Mesenchymal stem cell (in vitro differentiated cells and primary cell): Measurements from ENCODE around the gene GFRA4.

Source experiments
- DNase-seq: peaks from one replicate; pipeline ENCODE4 v3.0.0-alpha.2; 2013
- H2AFZ ChIP-seq: one replicate; pipeline ENCODE4 v1.6.1; 2013; ENCODE audit warnings: low read depth, mild to moderate bottlenecking, control low read depth, inconsistent platforms, low read length, moderate library complexity
- H2AK5ac ChIP-seq: 2 replicates; pipeline ENCODE4 v1.6.1; 2013; ENCODE audit warnings: low read length, moderate library complexity, mild to moderate bottlenecking, inconsistent platforms; ENCODE audit not compliant: severe bottlenecking
- H2BK120ac ChIP-seq: one replicate; pipeline ENCODE4 v1.6.1; 2013; ENCODE audit warnings: low read depth, mild to moderate bottlenecking, inconsistent platforms, low read length, moderate library complexity
- H2BK12ac ChIP-seq, 2 experiments: one replicate each; pipeline ENCODE4 v1.6.1; 2013; ENCODE audit warnings: inconsistent platforms in 2 of 2, low read length in 2 of 2, mild to moderate bottlenecking in 2 of 2, moderate library complexity in 2 of 2, control low read depth in 1 of 2
- H2BK15ac ChIP-seq: one replicate; pipeline ENCODE4 v1.6.1; 2013; ENCODE audit warnings: mild to moderate bottlenecking, low read depth, inconsistent platforms; ENCODE audit not compliant: poor library complexity, severe bottlenecking
- H2BK5ac ChIP-seq: 2 replicates; pipeline ENCODE4 v1.6.1; 2013; ENCODE audit warnings: low read depth, mild to moderate bottlenecking, low read length, control low read depth, inconsistent platforms; ENCODE audit not compliant: poor library complexity, severe bottlenecking
- H3K14ac ChIP-seq, 2 experiments: one replicate each; pipeline ENCODE4 v1.6.1; 2013; ENCODE audit warnings: inconsistent platforms in 2 of 2, low read length in 2 of 2, control low read depth in 1 of 2, mild to moderate bottlenecking in 1 of 2, moderate library complexity in 1 of 2
- H3K18ac ChIP-seq, 2 experiments: one replicate each; pipeline ENCODE4 v1.6.1; 2013; ENCODE audit warnings: inconsistent platforms in 2 of 2, low read length in 2 of 2, control low read depth in 1 of 2, low read depth in 1 of 2, mild to moderate bottlenecking in 1 of 2
- H3K23ac ChIP-seq, 2 experiments: one replicate each; pipeline ENCODE4 v1.6.1; 2013; ENCODE audit warnings: inconsistent platforms in 2 of 2, low read length in 2 of 2, mild to moderate bottlenecking in 2 of 2, moderate library complexity in 2 of 2, control low read depth in 1 of 2
- H3K27ac ChIP-seq: 2 replicates; pipeline ENCODE4 v1.5.1; 2013; ENCODE audit warnings: mild to moderate bottlenecking, moderate library complexity, low read length, control low read depth, inconsistent platforms; ENCODE audit not compliant: poor library complexity, severe bottlenecking
- H3K27me3 ChIP-seq, 2 experiments: 2 replicates each; pipeline versions ENCODE4 v1.6.1 to v1.7.0; 2013; ENCODE audit warnings: low read length in 2 of 2, mild to moderate bottlenecking in 2 of 2, moderate library complexity in 2 of 2, control low read depth in 1 of 2, inconsistent platforms in 1 of 2; ENCODE audit not compliant: control insufficient read depth in 1 of 2, insufficient read depth in 1 of 2
- H3K36me3 ChIP-seq, 2 experiments: 2 replicates each; pipeline versions ENCODE4 v1.6.1 to v1.7.0; 2013; ENCODE audit warnings: low read length in 2 of 2, control low read depth in 1 of 2, inconsistent platforms in 1 of 2, low read depth in 1 of 2, mild to moderate bottlenecking in 1 of 2; ENCODE audit not compliant: insufficient read depth in 2 of 2, control insufficient read depth in 1 of 2
- H3K4ac ChIP-seq, 2 experiments: one replicate each; pipeline ENCODE4 v1.6.1; 2013; ENCODE audit warnings: inconsistent platforms in 2 of 2, low read length in 2 of 2, mild to moderate bottlenecking in 2 of 2, moderate library complexity in 2 of 2, control low read depth in 1 of 2, low read depth in 1 of 2
- H3K4me1 ChIP-seq: 2 replicates; pipeline ENCODE4 v1.6.1; 2013; ENCODE audit warnings: low read depth, low read length, control low read depth; ENCODE audit not compliant: control insufficient read depth, insufficient read depth
- H3K4me2 ChIP-seq: 2 replicates; pipeline ENCODE4 v1.6.1; 2013; ENCODE audit warnings: low read length, mild to moderate bottlenecking, inconsistent platforms; ENCODE audit not compliant: poor library complexity, severe bottlenecking
- H3K4me3 ChIP-seq, 2 experiments: 2 replicates each; pipeline versions ENCODE4 v1.5.1 to v1.7.0; 2013; ENCODE audit warnings: low read length in 2 of 2, mild to moderate bottlenecking in 2 of 2, control low read depth in 1 of 2, low read depth in 1 of 2; ENCODE audit not compliant: insufficient read depth in 1 of 2
- H3K79me1 ChIP-seq: replicated peaks from 2 replicates; pipeline ENCODE4 v1.6.1; 2013; ENCODE audit warnings: mild to moderate bottlenecking, control low read depth, low read length, inconsistent platforms; ENCODE audit not compliant: poor library complexity, severe bottlenecking
- H3K9ac ChIP-seq: 2 replicates; pipeline ENCODE4 v1.7.0; 2013; ENCODE audit warnings: mild to moderate bottlenecking, low read length, moderate library complexity
- H3K9me3 ChIP-seq: 2 replicates; pipeline ENCODE4 v1.7.0; 2013; ENCODE audit warnings: mild to moderate bottlenecking, low read length; ENCODE audit not compliant: control insufficient read depth
- H4K8ac ChIP-seq: one replicate; pipeline ENCODE4 v1.6.1; 2013; ENCODE audit warnings: inconsistent platforms, mild to moderate bottlenecking, low read length, moderate library complexity
- H4K91ac ChIP-seq: one replicate; pipeline ENCODE4 v1.6.1; 2013; ENCODE audit warnings: mild to moderate bottlenecking, low read length, inconsistent platforms
- WGBS: methylation state at CpG from one replicate; pipeline ENCODE4 v1.1.7; 2013; ENCODE audit warnings: mixed read lengths; 5-methylcytosine and 5-hydroxymethylcytosine counted together

GFRA4 gene

DNA sequence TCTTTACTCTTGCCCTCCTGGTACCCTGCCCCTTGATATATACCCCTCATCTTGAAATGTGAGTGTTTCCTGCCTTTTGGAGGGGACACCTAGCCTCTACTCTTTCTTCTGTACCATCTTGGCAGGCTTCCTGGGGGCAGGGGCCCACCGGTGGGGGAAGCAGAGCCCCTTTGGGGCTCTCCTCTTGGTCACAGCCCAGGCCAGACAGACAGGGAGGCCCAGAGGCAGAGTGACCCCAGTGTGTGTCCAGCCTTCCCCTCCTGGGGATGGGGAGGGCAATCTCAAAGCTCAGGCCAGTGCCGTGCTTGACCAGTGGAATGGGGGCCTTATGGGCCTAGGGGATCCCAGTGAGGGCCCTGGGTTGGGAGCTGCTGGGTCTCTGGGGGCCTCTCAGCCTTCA, 15.0 kb upstream of the GFRA4 start:
- Histone ChIP-seq H3K4me3 (no peak overlapping the region), H2BK120ac (no peak overlapping the region), H3K4me2 (no peak overlapping the region), H2AFZ (no peak overlapping the region), H3K18ac (no peak overlapping the region), H3K9ac (peak overlapping the region; percentile 87), H3K27me3 (no peaks in the 10 kb centered on the region), H3K79me1 (peaks cover 3% of the 10 kb centered on the region), H3K14ac (no peak overlapping the region), H4K8ac (no peak overlapping the region), H3K9me3 (no peaks in the 10 kb centered on the region), H3K4ac (no peak overlapping the region), H3K4me1 (peaks cover 47% of the 10 kb centered on the region), H2AK5ac (peak overlapping the region; percentile 38), H4K91ac (no peak overlapping the region), H2BK5ac (no peak overlapping the region), H3K23ac (no peak overlapping the region), H2BK12ac (no peak overlapping the region), H3K36me3 (peaks cover 20 to 44% of the 10 kb centered on the region in 2 experiments), H3K27ac (no peak overlapping the region), H2BK15ac (no peak overlapping the region)
- DNase-seq, result no peak
- 88% methylated on average over 2 of the region's 2 CpGs for WGBS

DNA sequence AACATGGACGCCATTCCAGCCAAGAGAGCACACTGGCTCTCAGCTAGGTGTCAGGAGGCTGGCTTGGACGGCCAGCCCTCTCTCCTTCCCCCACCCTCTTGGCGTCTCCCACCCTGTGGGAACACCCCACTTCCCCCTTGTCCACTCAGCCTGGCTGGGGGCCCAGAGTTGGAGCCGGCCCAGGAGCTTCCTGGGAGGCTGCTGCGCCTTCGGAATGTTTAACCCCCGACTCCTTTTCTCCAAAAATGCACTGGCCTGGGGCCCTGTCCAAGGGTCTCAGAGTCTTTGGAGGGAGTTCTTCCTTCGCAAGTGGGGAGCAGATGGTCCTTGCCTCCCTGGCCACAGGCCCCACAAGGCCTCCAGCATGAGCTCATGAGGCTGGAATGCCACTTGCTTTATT, 14.5 kb upstream of the GFRA4 start:
- no peak overlapping the region for H3K4ac ChIP-seq
- no peak overlapping the region for H3K4me2 ChIP-seq
- no peak overlapping the region for H4K8ac ChIP-seq
- H2AFZ ChIP-seq, result no peak overlapping the region
- no peak overlapping the region for H2BK12ac ChIP-seq
- 71% methylated on average over 8 of the region's 8 CpGs for WGBS
- H3K27me3 ChIP-seq, result no peaks in the 10 kb centered on the region
- peaks cover 47% of the 10 kb centered on the region for H3K4me1 ChIP-seq
- peak overlapping the region in 1 of 2 experiments; percentile 18 for H3K4me3 ChIP-seq
- H3K9me3 ChIP-seq, result no peaks in the 10 kb centered on the region
- H4K91ac ChIP-seq, result no peak overlapping the region
- H2BK120ac ChIP-seq, result no peak overlapping the region
- H3K27ac ChIP-seq, result no peak overlapping the region
- DNase-seq, result no peak
- no peak overlapping the region for H3K23ac ChIP-seq
- no peak overlapping the region for H2AK5ac ChIP-seq
- peak overlapping the region; percentile 4 for H2BK5ac ChIP-seq
- H3K14ac ChIP-seq, result no peak overlapping the region
- no peak overlapping the region for H2BK15ac ChIP-seq
- peaks cover 24 to 48% of the 10 kb centered on the region in 2 experiments for H3K36me3 ChIP-seq
- H3K18ac ChIP-seq, result no peak overlapping the region
- H3K9ac ChIP-seq, result peak overlapping the region; percentile 87
- peaks cover 3% of the 10 kb centered on the region for H3K79me1 ChIP-seq

DNA sequence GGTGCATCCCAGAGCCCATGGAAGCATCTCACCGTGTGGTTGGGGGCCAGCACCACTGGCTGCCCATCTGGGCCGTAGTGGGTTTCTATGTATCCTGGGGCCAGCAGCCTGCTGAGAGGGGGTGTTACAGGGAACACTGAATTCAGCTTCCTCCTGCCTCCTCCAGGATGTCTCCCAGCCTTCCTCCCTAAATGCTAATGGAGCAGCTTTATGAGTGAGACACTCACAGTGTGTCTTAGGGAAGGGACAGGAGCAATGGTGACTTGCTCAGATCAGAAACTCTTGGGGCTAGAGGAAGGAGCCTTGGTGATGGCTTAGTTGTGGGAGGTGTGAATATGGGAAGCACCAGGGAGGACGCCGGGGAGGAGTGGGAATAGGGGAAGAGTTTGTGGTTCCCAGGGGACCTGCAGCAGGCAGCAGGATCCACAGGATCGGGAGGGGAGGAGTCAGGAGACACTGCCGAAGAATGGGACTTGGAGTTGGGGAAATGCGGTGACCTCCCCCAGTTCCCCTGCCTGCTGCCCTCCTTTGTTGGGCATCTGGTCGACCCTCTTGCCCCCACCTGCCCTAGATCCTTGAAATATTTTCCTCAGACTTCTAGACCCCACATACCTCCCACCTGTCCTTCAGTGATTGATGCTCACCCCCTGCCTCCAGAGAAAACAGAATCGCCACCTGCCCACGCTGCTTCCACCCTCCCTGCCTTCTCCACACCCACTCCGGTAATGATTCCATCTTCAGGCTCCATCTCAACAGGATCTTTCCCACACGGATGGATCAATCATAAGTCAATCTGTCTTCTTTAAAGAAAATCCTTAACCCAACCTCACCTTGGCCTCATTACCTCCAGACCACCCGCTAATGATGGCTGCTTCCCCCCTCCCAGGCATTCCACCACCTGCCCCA, 12.0 kb upstream of the GFRA4 start:
- Histone ChIP-seq H3K14ac (no peak overlapping the region), H3K18ac (no peak overlapping the region), H2BK5ac (no peak overlapping the region), H3K36me3 (peaks cover 47 to 71% of the 10 kb centered on the region in 2 experiments), H3K4me3 (no peak overlapping the region), H3K27ac (no peak overlapping the region), H4K8ac (no peak overlapping the region), H2AK5ac (no peak overlapping the region), H3K9me3 (no peaks in the 10 kb centered on the region), H2BK12ac (no peak overlapping the region), H3K23ac (no peak overlapping the region), H4K91ac (no peak overlapping the region), H2AFZ (no peak overlapping the region), H3K9ac (no peak overlapping the region), H2BK15ac (no peak overlapping the region), H3K79me1 (no peaks in the 10 kb centered on the region), H2BK120ac (no peak overlapping the region), H3K4ac (no peak overlapping the region), H3K4me1 (peaks cover 39% of the 10 kb centered on the region), H3K4me2 (no peak overlapping the region), H3K27me3 (peaks cover 0 to 10% of the 10 kb centered on the region in 2 experiments)
- DNase-seq, result no peak
- 76% methylated on average over 11 of the region's 13 CpGs for WGBS

DNA sequence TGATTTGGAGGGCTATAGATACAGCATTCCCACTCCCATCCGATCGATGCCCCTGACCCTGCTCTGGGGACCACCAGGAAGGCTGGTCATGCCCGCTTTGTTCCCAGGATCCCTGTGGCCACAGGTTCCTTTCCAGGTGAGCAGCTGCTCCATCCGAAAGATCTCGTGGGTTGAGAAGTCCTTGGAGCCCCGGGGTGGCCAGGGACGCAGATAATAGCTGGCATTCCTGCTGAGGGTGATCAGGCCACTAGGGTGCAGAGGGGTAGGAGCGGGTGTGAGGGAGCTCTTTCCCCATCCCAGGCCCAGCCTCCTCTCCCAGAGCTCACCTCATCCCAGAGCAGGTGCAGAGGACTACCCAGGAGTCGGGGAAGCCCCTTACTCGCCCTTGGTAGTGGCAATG, 11.2 kb upstream of the GFRA4 start:
- peaks cover 0 to 10% of the 10 kb centered on the region in 2 experiments for H3K27me3 ChIP-seq
- H3K4me1 ChIP-seq, result peaks cover 32% of the 10 kb centered on the region
- H3K4me2 ChIP-seq, result no peak overlapping the region
- H3K79me1 ChIP-seq, result no peaks in the 10 kb centered on the region
- no peak overlapping the region for H2AFZ ChIP-seq
- no peak overlapping the region for H3K4ac ChIP-seq
- H2BK12ac ChIP-seq, result no peak overlapping the region
- WGBS, result 82% methylated on average over 8 of the region's 10 CpGs
- DNase-seq, result no peak
- H3K9ac ChIP-seq, result no peak overlapping the region
- H4K8ac ChIP-seq, result no peak overlapping the region
- no peak overlapping the region for H2AK5ac ChIP-seq
- H3K23ac ChIP-seq, result no peak overlapping the region
- no peak overlapping the region for H3K18ac ChIP-seq
- H2BK5ac ChIP-seq, result no peak overlapping the region
- H3K4me3 ChIP-seq, result no peak overlapping the region
- H2BK15ac ChIP-seq, result no peak overlapping the region
- H3K36me3 ChIP-seq, result peaks cover 47 to 78% of the 10 kb centered on the region in 2 experiments
- H2BK120ac ChIP-seq, result no peak overlapping the region
- H3K27ac ChIP-seq, result no peak overlapping the region
- H3K14ac ChIP-seq, result no peak overlapping the region
- no peaks in the 10 kb centered on the region for H3K9me3 ChIP-seq
- no peak overlapping the region for H4K91ac ChIP-seq
